ENCODE measurements around the gene C17orf100. TPM values are rescaled to one million over a fixed set of nuclear protein-coding genes. Genes with fewer than 3 reads are reported as not detected.

C17orf100 gene
- total and polyA plus RNA-seq, 4 donors: 0.56 to 33.2 (median 2.7) TPM

- no peak for TF ChIP-seq ZBTB33 (IDR thresholded peaks at IDR 0.05)
- TF ChIP-seq CTCF (IDR thresholded peaks at IDR 0.05; ENCODE audit: low read depth, low read length, missing input control): no peak
- TF ChIP-seq YY1 (IDR thresholded peaks at IDR 0.05): no peak
- no peak for TF ChIP-seq FOXA2 (IDR thresholded peaks at IDR 0.05)
- no peak for TF ChIP-seq RAD21 (IDR thresholded peaks at IDR 0.05)
- no peak for TF ChIP-seq SP1 (IDR thresholded peaks at IDR 0.05)
Observed at GRCh38 chr17:6660805-6661463, 9.4 kb downstream of the C17orf100 start (continued).

- 89% methylated on average over 2 of the region's 2 CpGs for WGBS
- no peak for DNase-seq (ENCODE audit: low spot score)
Observed at GRCh38 chr17:6661464-6661848, 9.9 kb downstream of the C17orf100 start.

More at GRCh38 chr17:6661464-6661848, 9.9 kb downstream of the C17orf100 start:
- no peaks in the 10 kb centered on the region for H3K36me3 ChIP-seq (ENCODE audit: control insufficient read depth in 4 of 4, insufficient read depth in 3 of 4, low read depth in 1 of 4, low read length in 3 of 4)
- no peak for TF ChIP-seq RXRA (IDR thresholded peaks at IDR 0.05)
- TF ChIP-seq CTCF (IDR thresholded peaks at IDR 0.05; ENCODE audit: low read depth, low read length, missing input control): no peak
- TF ChIP-seq JUND (IDR thresholded peaks at IDR 0.05): no peak
- no peak for TF ChIP-seq TAF1 (conservative IDR thresholded peaks at IDR 0.05)
- TF ChIP-seq FOXA2 (IDR thresholded peaks at IDR 0.05): no peak
- TF ChIP-seq FOXA1 (IDR thresholded peaks at IDR 0.05): no peak
- TF ChIP-seq GABPA (IDR thresholded peaks at IDR 0.05 in 1 of 2, conservative IDR thresholded peaks at IDR 0.05 in 1 of 2): no peak
- TF ChIP-seq HNF4A (conservative IDR thresholded peaks at IDR 0.05): no peak
- no peak for TF ChIP-seq YY1 (IDR thresholded peaks at IDR 0.05)
- TF ChIP-seq SP1 (IDR thresholded peaks at IDR 0.05): no peak
- no peak for TF ChIP-seq REST (IDR thresholded peaks at IDR 0.05)
- no peak for TF ChIP-seq NR2F2 (IDR thresholded peaks at IDR 0.05)
- no peak for TF ChIP-seq ZBTB33 (IDR thresholded peaks at IDR 0.05)
- TF ChIP-seq MAX (IDR thresholded peaks at IDR 0.05): no peak
- no peak for TF ChIP-seq EGR1 (IDR thresholded peaks at IDR 0.05; ENCODE audit: low read depth in 2 of 2)
- TF ChIP-seq ATF3 (IDR thresholded peaks at IDR 0.05): no peak
- no peak for TF ChIP-seq RAD21 (IDR thresholded peaks at IDR 0.05)
- TF ChIP-seq HNF4G (IDR thresholded peaks at IDR 0.05): no peak
- H3K27me3 ChIP-seq (ENCODE audit: control insufficient read depth in 4 of 4, insufficient read depth in 4 of 4, low read length in 3 of 4): no peaks in the 10 kb centered on the region
- peaks cover 0 to 6% (median 4%) of the 10 kb centered on the region in 4 donors for H3K4me1 ChIP-seq (ENCODE audit: control insufficient read depth in 4 of 4, insufficient read depth in 4 of 4, low read length in 3 of 4)
- no peak overlapping the region for H3K4me3 ChIP-seq (ENCODE audit: low read depth in 1 of 3, low read length in 3 of 3)
- no peak overlapping the region for H3K9ac ChIP-seq (ENCODE audit: low read depth in 1 of 2, low read length in 2 of 2)
- no peak overlapping the region for H3K27ac ChIP-seq (ENCODE audit: low read depth in 1 of 2, low read length in 2 of 2)
- no peaks in the 10 kb centered on the region for H3K9me3 ChIP-seq (ENCODE audit: control insufficient read depth in 4 of 4, low read length in 3 of 4)
